Left ventricle myocardium inferior (tissue), 1 donor: ENCODE results near the gene PSMC3. TPM values are rescaled to one million over a fixed set of nuclear protein-coding genes. Genes with fewer than 3 reads are reported as not detected.
A peak's percentile ranks its signal among the peaks of the same experiment; 100 is the strongest.

Source experiments
- DNase-seq: peaks from one replicate; pipeline ENCODE4 v3.0.0-alpha.2; 2020
- H3K27ac ChIP-seq: fragments of 200-600 bp; replicated peaks from 2 replicates; pipeline ENCODE4 v1.8.0; 2021
- H3K27me3 ChIP-seq: fragments of 200-600 bp; 2 replicates; pipeline ENCODE4 v1.8.0; 2021; ENCODE audit warnings: low read depth
- H3K36me3 ChIP-seq: fragments of 200-600 bp; 2 replicates; pipeline ENCODE4 v1.8.0; 2021
- H3K4me1 ChIP-seq: fragments of 200-600 bp; 2 replicates; pipeline ENCODE4 v1.8.0; 2021
- H3K4me3 ChIP-seq: fragments of 200-600 bp; 2 replicates; pipeline ENCODE4 v1.8.0; 2021; ENCODE audit warnings: mild to moderate bottlenecking, moderate library complexity
- H3K9me3 ChIP-seq: fragments of 200-600 bp; replicated peaks from 2 replicates; pipeline ENCODE4 v1.8.0; 2021
- CTCF ChIP-seq: fragments of 200-600 bp; IDR thresholded peaks from 2 replicates; pipeline ENCODE4 v1.8.0; 2021; ENCODE audit warnings: antibody characterized with exemption, mild to moderate bottlenecking, borderline replicate concordance
- intact Hi-C: fragments of 100-400 bp; cut with micrococcal nuclease; formaldehyde crosslinking; loops from one replicate; pipeline ENCODE4 v1.11.0; 2022
- total RNA-seq: library from RNA; stranded (reverse); fragmentation: NEBNext Ultra II Directional; extraction: Animal tissue kit (Norgen Biotek cat#: 25700); gene quantifications from one replicate; pipeline ENCODE4 v1.2.1, GENCODE V29; 2021
- donor health status: DM: no; HTN: yes; CAD: no; lungs with severe emphysema.

PSMC3 gene
- total RNA-seq, 1 donor from 2014 or later, result 146 TPM

GRCh38 chr11:47443028-47443700 is 16.9 kb upstream of the PSMC3 start:
- no peak for TF ChIP-seq CTCF
- Histone ChIP-seq H3K4me3 (no peak overlapping the region), H3K4me1 (peaks cover 12% of the 10 kb centered on the region), H3K27me3 (no peaks in the 10 kb centered on the region), H3K9me3 (no peaks in the 10 kb centered on the region), H3K27ac (peak overlapping the region; percentile 74), H3K36me3 (no peaks in the 10 kb centered on the region)
- intact Hi-C loops, result loop anchor here (10.0 kb wide), 1 partner anchor 58 kb away; no protein-coding TSS in a partner anchor
- DNase-seq, result no peak

GRCh38 chr11:47442514-47442913 is 16.3 kb upstream of the PSMC3 start:
- peak overlapping the region; percentile 74 for H3K27ac ChIP-seq
- intact Hi-C loops, result loop anchor here (10.0 kb wide), 1 partner anchor 58 kb away; no protein-coding TSS in a partner anchor
- H3K4me3 ChIP-seq, result no peak overlapping the region
- no peaks in the 10 kb centered on the region for H3K27me3 ChIP-seq
- no peaks in the 10 kb centered on the region for H3K9me3 ChIP-seq
- peak; percentile 72 for DNase-seq
- H3K4me1 ChIP-seq, result peaks cover 17% of the 10 kb centered on the region
- H3K36me3 ChIP-seq, result no peaks in the 10 kb centered on the region
- TF ChIP-seq CTCF, result no peak

- Histone ChIP-seq H3K36me3 (no peaks in the 10 kb centered on the region), H3K9me3 (no peaks in the 10 kb centered on the region), H3K27me3 (no peaks in the 10 kb centered on the region), H3K4me1 (peaks cover 20% of the 10 kb centered on the region), H3K27ac (no peak overlapping the region), H3K4me3 (no peak overlapping the region)
- intact Hi-C loops, result loop anchor here (10.0 kb wide), 1 partner anchor 57 kb away; no protein-coding TSS in a partner anchor
- no peak for DNase-seq
- TF ChIP-seq CTCF, result no peak
These were observed 15.2 kb upstream of the PSMC3 start for GRCh38 chr11:47441421-47441820.

- TF ChIP-seq CTCF, result no peak
- intact Hi-C loops, result loop anchor here (10.0 kb wide), 1 partner anchor 55 kb away; no protein-coding TSS in a partner anchor
- no peak for DNase-seq
These were observed 13.8 kb upstream of the PSMC3 start for GRCh38 chr11:47440054-47440476.

GRCh38 chr11:47438721-47439120 is 12.5 kb upstream of the PSMC3 start:
- no peak for TF ChIP-seq CTCF
- H3K4me1 ChIP-seq, result peaks cover 29% of the 10 kb centered on the region
- no peaks in the 10 kb centered on the region for H3K27me3 ChIP-seq
- H3K4me3 ChIP-seq, result no peak overlapping the region
- intact Hi-C loops, result no loop called here
- no peaks in the 10 kb centered on the region for H3K9me3 ChIP-seq
- H3K36me3 ChIP-seq, result no peaks in the 10 kb centered on the region
- no peak for DNase-seq
- peak overlapping the region; percentile 75 for H3K27ac ChIP-seq

More at GRCh38 chr11:47440054-47440476, 13.8 kb upstream of the PSMC3 start:
- Histone ChIP-seq H3K4me3 (no peak overlapping the region), H3K36me3 (no peaks in the 10 kb centered on the region), H3K27ac (no peak overlapping the region), H3K9me3 (no peaks in the 10 kb centered on the region), H3K4me1 (peaks cover 20% of the 10 kb centered on the region), H3K27me3 (no peaks in the 10 kb centered on the region)
